HPDE6-E6E7 (cell line): ENCODE measurements around the gene ITGA8.

Experiments
- DNase-seq: peaks from one replicate; pipeline ENCODE4 v3.0.0; 2011; ENCODE audit warnings: missing footprints; ENCODE audit errors: extremely low spot score

The ITGA8 gene

GRCh38 chr10:15735763-15736162, 16.0 kb upstream of the ITGA8 start:
- no peak for DNase-seq

GRCh38 chr10:15730341-15730740, 10.6 kb upstream of the ITGA8 start:
- no peak for DNase-seq

GRCh38 chr10:15729890-15730289, 10.2 kb upstream of the ITGA8 start:
- DNase-seq = no peak

GRCh38 chr10:15726042-15726441, 6.3 kb upstream of the ITGA8 start:
- DNase-seq = no peak

GRCh38 chr10:15725603-15726002, 5.9 kb upstream of the ITGA8 start:
- DNase-seq = peak; percentile 2

GRCh38 chr10:15724683-15725082, 5.0 kb upstream of the ITGA8 start:
- no peak for DNase-seq

- no peak for DNase-seq
Observed at GRCh38 chr10:15723803-15724202, 4.1 kb upstream of the ITGA8 start.

GRCh38 chr10:15720635-15721287, 1.0 kb upstream of the ITGA8 start:
- no peak for DNase-seq

GRCh38 chr10:15719049-15719898, 448 bp downstream of the ITGA8 start:
- no peak for DNase-seq

- DNase-seq = no peak
Observed at GRCh38 chr10:15718694-15719048, 1.1 kb downstream of the ITGA8 start.

GRCh38 chr10:15715619-15716227, 4.0 kb downstream of the ITGA8 start:
- no peak for DNase-seq

GRCh38 chr10:15714847-15715246, 4.9 kb downstream of the ITGA8 start:
- no peak for DNase-seq

GRCh38 chr10:15712883-15713282, 6.8 kb downstream of the ITGA8 start:
- no peak for DNase-seq

- DNase-seq = no peak
Observed at GRCh38 chr10:15710455-15710854, 9.3 kb downstream of the ITGA8 start.

- DNase-seq = no peak
Observed at GRCh38 chr10:15705298-15705697, 14.4 kb downstream of the ITGA8 start.

GRCh38 chr10:15704581-15704968, 15.1 kb downstream of the ITGA8 start:
- DNase-seq = no peak

- DNase-seq = no peak
Observed at GRCh38 chr10:15703944-15704580, 15.7 kb downstream of the ITGA8 start.

GRCh38 chr10:15703151-15703880, 16.4 kb downstream of the ITGA8 start:
- DNase-seq = no peak

GRCh38 chr10:15700078-15700674, 19.5 kb downstream of the ITGA8 start:
- DNase-seq = no peak

GRCh38 chr10:15695852-15696251, 23.9 kb downstream of the ITGA8 start:
- no peak for DNase-seq

- DNase-seq = no peak
Observed at GRCh38 chr10:15690031-15690430, 29.7 kb downstream of the ITGA8 start.
